AG08395 (cell line): ENCODE results near the gene SIM1.

Experiments used
- DNase-seq: peaks from one replicate; pipeline ENCODE4 v3.0.0; 2012; ENCODE audit warnings: mixed read lengths, low spot score

The SIM1 gene

GRCh38 chr6:100427452-100427851, 37.3 kb downstream of the SIM1 start:
- no peak for DNase-seq

- DNase-seq = no peak
These were observed 37.9 kb downstream of the SIM1 start for GRCh38 chr6:100426744-100427338.

GRCh38 chr6:100426241-100426640, 38.5 kb downstream of the SIM1 start:
- DNase-seq = no peak

GRCh38 chr6:100420711-100421110, 44.0 kb downstream of the SIM1 start:
- no peak for DNase-seq

GRCh38 chr6:100417036-100417435, 47.7 kb downstream of the SIM1 start:
- no peak for DNase-seq

- no peak for DNase-seq
These were observed 49.0 kb downstream of the SIM1 start for GRCh38 chr6:100415768-100416167.

GRCh38 chr6:100412872-100413271, 51.8 kb downstream of the SIM1 start:
- DNase-seq = no peak

GRCh38 chr6:100404051-100404450, 60.7 kb downstream of the SIM1 start:
- no peak for DNase-seq

GRCh38 chr6:100393493-100393892, 71.2 kb downstream of the SIM1 start:
- no peak for DNase-seq

GRCh38 chr6:100392423-100392822, 72.3 kb downstream of the SIM1 start:
- DNase-seq = no peak

GRCh38 chr6:100388868-100389519, 75.7 kb downstream of the SIM1 start:
- no peak for DNase-seq

GRCh38 chr6:100382767-100383195, 81.9 kb downstream of the SIM1 start:
- DNase-seq = no peak

- DNase-seq = peak; percentile 13
These were observed 82.7 kb downstream of the SIM1 start for GRCh38 chr6:100382031-100382430.

- DNase-seq = peak; percentile 18
These were observed 83.6 kb downstream of the SIM1 start for GRCh38 chr6:100381111-100381510.

- DNase-seq = no peak
These were observed 85.3 kb downstream of the SIM1 start for GRCh38 chr6:100379386-100379785.

GRCh38 chr6:100378576-100378975, 86.1 kb downstream of the SIM1 start:
- DNase-seq = no peak

- DNase-seq = no peak
These were observed 88.6 kb downstream of the SIM1 start for GRCh38 chr6:100376103-100376502.

- DNase-seq = no peak
These were observed 92.2 kb downstream of the SIM1 start for GRCh38 chr6:100372326-100373091.

- DNase-seq = no peak
These were observed 93.1 kb downstream of the SIM1 start for GRCh38 chr6:100371591-100371990.

- DNase-seq = no peak
These were observed 94.5 kb downstream of the SIM1 start for GRCh38 chr6:100370265-100370664.

- DNase-seq = peak; percentile 42
These were observed 98.3 kb downstream of the SIM1 start for GRCh38 chr6:100366419-100366818.

- no peak for DNase-seq
These were observed 101.1 kb downstream of the SIM1 start for GRCh38 chr6:100363651-100364050.
